OCI-LY1 (cell line): ENCODE results near the gene YIF1A.

Experiments
- H2AFZ ChIP-seq: fragments of 200-600 bp; sonication (generic), shearing (Covaris generic); 2 replicates; pipeline ENCODE4 v1.6.0; 2014; ENCODE audit warnings: antibody characterized with exemption, mild to moderate bottlenecking, low read length
- H3F3A ChIP-seq: fragments of 200-600 bp; sonication (generic), shearing (Covaris generic); 2 replicates; pipeline ENCODE4 v1.6.0; 2014; ENCODE audit warnings: mild to moderate bottlenecking, antibody characterized with exemption, low read length, moderate library complexity; ENCODE audit not compliant: insufficient read depth
- H3K27ac ChIP-seq: fragments of 200-600 bp; sonication (generic); 2 replicates; pipeline ENCODE4 v1.5.1; 2014; ENCODE audit warnings: low read length, mixed run types, mild to moderate bottlenecking, low read depth; ENCODE audit not compliant: poor library complexity, severe bottlenecking
- H3K27me3 ChIP-seq: fragments of 200-600 bp; sonication (generic); 2 replicates; pipeline ENCODE4 v1.6.0; 2014; ENCODE audit warnings: antibody characterized with exemption, mild to moderate bottlenecking, low read length, moderate library complexity; ENCODE audit not compliant: insufficient read depth
- H3K36me3 ChIP-seq: fragments of 200-600 bp; sonication (generic); 2 replicates; pipeline ENCODE4 v1.6.1; 2014; ENCODE audit warnings: mild to moderate bottlenecking, antibody characterized with exemption, low read length, moderate library complexity, mixed read lengths; ENCODE audit not compliant: insufficient read depth
- H3K4me1 ChIP-seq: fragments of 200-600 bp; sonication (generic); 2 replicates; pipeline ENCODE4 v1.5.1; 2014; ENCODE audit warnings: mild to moderate bottlenecking, low read length, moderate library complexity; ENCODE audit not compliant: insufficient read depth, severe bottlenecking
- H3K4me2 ChIP-seq: fragments of 200-600 bp; sonication (generic), shearing (Covaris generic); 2 replicates; pipeline ENCODE4 v1.6.1; 2014; ENCODE audit warnings: low read length
- H3K4me3 ChIP-seq: fragments of 200-600 bp; sonication (generic); 2 replicates; pipeline ENCODE4 v1.5.1; 2014; ENCODE audit warnings: low read length, low read depth, mild to moderate bottlenecking, mixed read lengths; ENCODE audit not compliant: poor library complexity, severe bottlenecking
- H3K79me2 ChIP-seq: fragments of 200-600 bp; shearing (Covaris generic); 2 replicates; pipeline ENCODE4 v1.6.1; 2016; ENCODE audit warnings: mixed run types, low read length, mixed read lengths; ENCODE audit not compliant: insufficient read depth
- H3K9ac ChIP-seq: fragments of 200-600 bp; sonication (generic), shearing (Covaris generic); 2 replicates; pipeline ENCODE4 v1.6.1; 2014; ENCODE audit warnings: mild to moderate bottlenecking, low read length, mixed read lengths
- H3K9me2 ChIP-seq: fragments of 200-600 bp; sonication (generic), shearing (Covaris generic); 2 replicates; pipeline ENCODE4 v1.6.1; 2014; ENCODE audit warnings: low read depth, mild to moderate bottlenecking, low read length, mixed read lengths
- H3K9me3 ChIP-seq: fragments of 200-600 bp; shearing (Covaris generic); 2 replicates; pipeline ENCODE4 v1.6.1; 2014; ENCODE audit warnings: low read length, mixed read lengths
- H4K20me1 ChIP-seq: fragments of 200-600 bp; sonication (generic), shearing (Covaris generic); 2 replicates; pipeline ENCODE4 v1.6.0; 2016; ENCODE audit warnings: mild to moderate bottlenecking, low read length; ENCODE audit not compliant: insufficient read depth
- CTCF ChIP-seq: fragments of 200-600 bp; sonication (generic), shearing (Covaris generic); IDR thresholded peaks from 2 replicates; pipeline ENCODE4 v1.5.1; 2017; ENCODE audit warnings: mild to moderate bottlenecking, antibody characterized with exemption, low read length, moderate library complexity, mixed read lengths
- EZH2 ChIP-seq: fragments of 200-600 bp; sonication (generic), shearing (Covaris generic); IDR thresholded peaks from 2 replicates; pipeline ENCODE4 v1.8.0; 2017; ENCODE audit warnings: borderline replicate concordance, mixed run types, mild to moderate bottlenecking, antibody characterized with exemption, low read length, moderate library complexity, mixed read lengths

The YIF1A gene

GRCh38 chr11:66336234-66337102 is 47.5 kb upstream of the YIF1A start, which contains the start of gene RIN1:
Gene RIN1 (minus strand): TSS chr11:66336434. CDS start chr11:66336402, 32 bp downstream.
- H2AFZ ChIP-seq: no peak within 1 kb of the TSS
- H3K9ac ChIP-seq: no peak within 1 kb of the TSS
- peaks cover 45% of the 10 kb centered on the region for H3K36me3 ChIP-seq
- no peaks in the 10 kb centered on the region for H3K9me3 ChIP-seq
- H3F3A ChIP-seq: no peaks in the 10 kb centered on the region
- H3K79me2 ChIP-seq: no peaks in the 10 kb centered on the region
- H3K4me1 ChIP-seq: no peaks in the 10 kb centered on the region
- no peak within 1 kb of the TSS for H3K4me3 ChIP-seq
- H4K20me1 ChIP-seq: no peaks in the 10 kb centered on the region
- no peak within 1 kb of the TSS for H3K27ac ChIP-seq
- TF ChIP-seq CTCF: no peak
- no peak for TF ChIP-seq EZH2
- H3K27me3 ChIP-seq: peaks cover 2% of the 10 kb centered on the region
- H3K4me2 ChIP-seq: no peak within 1 kb of the TSS
- no peaks in the 10 kb centered on the region for H3K9me2 ChIP-seq

GRCh38 chr11:66335531-66336233 is 46.7 kb upstream of the YIF1A start:
- peaks cover 37% of the 10 kb centered on the region for H3K36me3 ChIP-seq
- TF ChIP-seq CTCF: no peak
- TF ChIP-seq EZH2: no peak
- H3K4me2 ChIP-seq: no peak overlapping the region
- no peaks in the 10 kb centered on the region for H4K20me1 ChIP-seq
- no peaks in the 10 kb centered on the region for H3K9me3 ChIP-seq
- H3K4me1 ChIP-seq: no peaks in the 10 kb centered on the region
- no peaks in the 10 kb centered on the region for H3K79me2 ChIP-seq
- H3K4me3 ChIP-seq: no peak overlapping the region
- no peak overlapping the region for H2AFZ ChIP-seq
- no peaks in the 10 kb centered on the region for H3K9me2 ChIP-seq
- no peak overlapping the region for H3K27ac ChIP-seq
- H3K27me3 ChIP-seq: peaks cover 8% of the 10 kb centered on the region
- H3K9ac ChIP-seq: no peak overlapping the region
- H3F3A ChIP-seq: no peaks in the 10 kb centered on the region

- Histone ChIP-seq H3F3A (no peaks in the 10 kb centered on the region), H3K36me3 (peaks cover 30% of the 10 kb centered on the region), H3K9me2 (no peaks in the 10 kb centered on the region), H3K4me3 (no peak overlapping the region), H3K79me2 (no peaks in the 10 kb centered on the region), H4K20me1 (no peaks in the 10 kb centered on the region), H3K4me1 (no peaks in the 10 kb centered on the region), H3K9ac (no peak overlapping the region), H3K27ac (no peak overlapping the region), H3K27me3 (peaks cover 8% of the 10 kb centered on the region), H3K9me3 (no peaks in the 10 kb centered on the region), H3K4me2 (no peak overlapping the region), H2AFZ (no peak overlapping the region)
- TF ChIP-seq EZH2: no peak
- TF ChIP-seq CTCF: no peak
Observed at GRCh38 chr11:66334605-66335442, 45.9 kb upstream of the YIF1A start.
